Muscle of arm (tissue), 14 donors: ENCODE measurements around the gene LYG1. TPM values are rescaled to one million over a fixed set of nuclear protein-coding genes. Genes with fewer than 3 reads are reported as not detected.
A peak's percentile ranks its signal among the peaks of the same experiment; 100 is the strongest.
"Not testable (repeated sequence)": the region's sequence is repeated elsewhere in the genome, so short reads cannot be mapped to it uniquely, and the experiment has no call there.

Source experiments
- DNase-seq: peaks from one replicate; pipeline ENCODE4 v3.0.0-alpha.2; 2013
- long read RNA-seq, 11 donors: transcript quantifications; one replicate each; lab custom pipeline, GENCODE V29; 2026
- polyA plus RNA-seq, 12 donors: library from polyadenylated mRNA; unstranded; fragments of 120-200 nt; gene quantifications; one replicate each; pipeline ENCODE4 v1.2.1, GENCODE V29; 2013; ENCODE audit not compliant: insufficient read length in 12 of 12

The LYG1 gene
- polyA plus RNA-seq = 1 to 10 TPM in 10 of 12 donors, not detected in 2; 1.4 to 4.5 (median 2.5) TPM
- long read RNA-seq, donor 1 = 0 reads
- long read RNA-seq, donor 2 = 0 reads
- long read RNA-seq, donor 3 = 0 reads
- long read RNA-seq, donor 4 = 0 reads
- long read RNA-seq, donor 5 = 0 reads
- long read RNA-seq, donor 6 = 0 reads
- long read RNA-seq, donor 7 = 0 reads
- long read RNA-seq, donor 8 = 0 reads
- long read RNA-seq, donor 9 = 0 reads
- long read RNA-seq, donor 10 = 0 reads
- long read RNA-seq, donor 11 = 0 reads

- DNase-seq = not testable (repeated sequence)
Measured at GRCh38 chr2:99301097-99301496, at the start of gene LYG1. Gene LYG1 (minus strand): TSS chr2:99301197. CDS start chr2:99295670, 5,527 bp downstream.

GRCh38 chr2:99350194-99350593 is 49.2 kb upstream of the LYG1 start:
- no peak for DNase-seq

- DNase-seq = no peak
Measured at GRCh38 chr2:99348173-99348572, 47.2 kb upstream of the LYG1 start.

GRCh38 chr2:99346218-99346617 is 45.2 kb upstream of the LYG1 start:
- no peak for DNase-seq

GRCh38 chr2:99345446-99345845 is 44.4 kb upstream of the LYG1 start:
- not testable (repeated sequence) for DNase-seq

- DNase-seq = no peak
Measured at GRCh38 chr2:99342536-99342935, 41.5 kb upstream of the LYG1 start.

GRCh38 chr2:99340669-99341236 is 39.8 kb upstream of the LYG1 start:
- DNase-seq = no peak

- peak; percentile 11 for DNase-seq
Measured at GRCh38 chr2:99338029-99338585, 37.1 kb upstream of the LYG1 start.

- peak; percentile 97 for DNase-seq
Measured at GRCh38 chr2:99337113-99338028, 36.4 kb upstream of the LYG1 start, which contains the start of gene EIF5B. Gene EIF5B (plus strand): TSS chr2:99337389. CDS start chr2:99337555, 166 bp downstream.

GRCh38 chr2:99336804-99337112 is 35.8 kb upstream of the LYG1 start:
- no peak for DNase-seq

GRCh38 chr2:99335911-99336803 is 35.2 kb upstream of the LYG1 start, which contains the start of gene TXNDC9:
Gene TXNDC9 (minus strand): TSS chr2:99336333. CDS start chr2:99333210, 3,123 bp downstream.
- peak; percentile 100 for DNase-seq

- DNase-seq = no peak
Measured at GRCh38 chr2:99325384-99325783, 24.4 kb upstream of the LYG1 start.

GRCh38 chr2:99317873-99318200 is 16.8 kb upstream of the LYG1 start:
- not testable (repeated sequence) for DNase-seq

GRCh38 chr2:99317161-99317872 is 16.3 kb upstream of the LYG1 start:
- no peak for DNase-seq

GRCh38 chr2:99299580-99299979 is 1.4 kb downstream of the LYG1 start:
- DNase-seq = no peak

GRCh38 chr2:99297994-99298393 is 3.0 kb downstream of the LYG1 start:
- DNase-seq = no peak

GRCh38 chr2:99285526-99285925 is 15.5 kb downstream of the LYG1 start:
- DNase-seq = no peak

GRCh38 chr2:99279969-99280695 is 20.9 kb downstream of the LYG1 start:
- DNase-seq = no peak

GRCh38 chr2:99278793-99279291 is 22.2 kb downstream of the LYG1 start:
- no peak for DNase-seq
